ENCODE results near the gene MAN1A1.
"Not testable (repeated sequence)": the region's sequence is repeated elsewhere in the genome, so short reads cannot be mapped to it uniquely, and the experiment has no call there.

The MAN1A1 gene

GRCh38 chr6:119291060-119291459, 58.5 kb downstream of the MAN1A1 start:
- H3K9ac ChIP-seq (ENCODE audit: low read depth, low read length); H3K4me3 ChIP-seq (ENCODE audit: low read depth, low read length); H3K27me3 ChIP-seq (ENCODE audit: control insufficient read depth, insufficient read depth, low read length); H3K4me1 ChIP-seq (ENCODE audit: control insufficient read depth, insufficient read depth, low read length); H3K9me3 ChIP-seq (ENCODE audit: control insufficient read depth, insufficient read depth, low read length); H3K36me3 ChIP-seq (ENCODE audit: control insufficient read depth, insufficient read depth, low read length): not testable (repeated sequence)

- H3K9me3 ChIP-seq (ENCODE audit: control insufficient read depth, insufficient read depth, low read length), result no peaks in the 10 kb centered on the region
- no peak overlapping the region for H3K4me3 ChIP-seq (ENCODE audit: low read depth, low read length)
- no peaks in the 10 kb centered on the region for H3K27me3 ChIP-seq (ENCODE audit: control insufficient read depth, insufficient read depth, low read length)
- H3K36me3 ChIP-seq (ENCODE audit: control insufficient read depth, insufficient read depth, low read length), result no peaks in the 10 kb centered on the region
- no peak overlapping the region for H3K9ac ChIP-seq (ENCODE audit: low read depth, low read length)
- no peaks in the 10 kb centered on the region for H3K4me1 ChIP-seq (ENCODE audit: control insufficient read depth, insufficient read depth, low read length)
Measured at GRCh38 chr6:119290306-119290705, 59.3 kb downstream of the MAN1A1 start.

- Histone ChIP-seq H3K4me1 (ENCODE audit: control insufficient read depth, insufficient read depth, low read length) (no peaks in the 10 kb centered on the region), H3K9me3 (ENCODE audit: control insufficient read depth, insufficient read depth, low read length) (no peaks in the 10 kb centered on the region), H3K9ac (ENCODE audit: low read depth, low read length) (no peak overlapping the region), H3K27me3 (ENCODE audit: control insufficient read depth, insufficient read depth, low read length) (no peaks in the 10 kb centered on the region), H3K36me3 (ENCODE audit: control insufficient read depth, insufficient read depth, low read length) (no peaks in the 10 kb centered on the region), H3K4me3 (ENCODE audit: low read depth, low read length) (no peak overlapping the region)
Measured at GRCh38 chr6:119289651-119290050, 59.9 kb downstream of the MAN1A1 start.

GRCh38 chr6:119285908-119286625, 63.5 kb downstream of the MAN1A1 start:
- Histone ChIP-seq H3K4me1 (ENCODE audit: control insufficient read depth, insufficient read depth, low read length) (no peaks in the 10 kb centered on the region), H3K9me3 (ENCODE audit: control insufficient read depth, insufficient read depth, low read length) (no peaks in the 10 kb centered on the region), H3K27me3 (ENCODE audit: control insufficient read depth, insufficient read depth, low read length) (no peaks in the 10 kb centered on the region), H3K36me3 (ENCODE audit: control insufficient read depth, insufficient read depth, low read length) (peaks cover 2% of the 10 kb centered on the region), H3K4me3 (ENCODE audit: low read depth, low read length) (no peak overlapping the region), H3K9ac (ENCODE audit: low read depth, low read length) (no peak overlapping the region)

GRCh38 chr6:119284861-119285521, 64.6 kb downstream of the MAN1A1 start:
- H3K36me3 ChIP-seq (ENCODE audit: control insufficient read depth, insufficient read depth, low read length), result peaks cover 2% of the 10 kb centered on the region
- H3K4me3 ChIP-seq (ENCODE audit: low read depth, low read length), result no peak overlapping the region
- H3K9me3 ChIP-seq (ENCODE audit: control insufficient read depth, insufficient read depth, low read length), result no peaks in the 10 kb centered on the region
- H3K4me1 ChIP-seq (ENCODE audit: control insufficient read depth, insufficient read depth, low read length), result no peaks in the 10 kb centered on the region
- no peak overlapping the region for H3K9ac ChIP-seq (ENCODE audit: low read depth, low read length)
- H3K27me3 ChIP-seq (ENCODE audit: control insufficient read depth, insufficient read depth, low read length), result no peaks in the 10 kb centered on the region

- no peaks in the 10 kb centered on the region for H3K4me1 ChIP-seq (ENCODE audit: control insufficient read depth, insufficient read depth, low read length)
- no peaks in the 10 kb centered on the region for H3K9me3 ChIP-seq (ENCODE audit: control insufficient read depth, insufficient read depth, low read length)
- no peak overlapping the region for H3K4me3 ChIP-seq (ENCODE audit: low read depth, low read length)
- H3K9ac ChIP-seq (ENCODE audit: low read depth, low read length), result no peak overlapping the region
- no peaks in the 10 kb centered on the region for H3K27me3 ChIP-seq (ENCODE audit: control insufficient read depth, insufficient read depth, low read length)
- H3K36me3 ChIP-seq (ENCODE audit: control insufficient read depth, insufficient read depth, low read length), result peaks cover 2% of the 10 kb centered on the region
Measured at GRCh38 chr6:119283979-119284545, 65.5 kb downstream of the MAN1A1 start.

GRCh38 chr6:119283214-119283613, 66.3 kb downstream of the MAN1A1 start:
- H3K9me3 ChIP-seq (ENCODE audit: control insufficient read depth, insufficient read depth, low read length), result no peaks in the 10 kb centered on the region
- H3K4me3 ChIP-seq (ENCODE audit: low read depth, low read length), result no peak overlapping the region
- no peak overlapping the region for H3K9ac ChIP-seq (ENCODE audit: low read depth, low read length)
- peaks cover 2% of the 10 kb centered on the region for H3K36me3 ChIP-seq (ENCODE audit: control insufficient read depth, insufficient read depth, low read length)
- no peaks in the 10 kb centered on the region for H3K27me3 ChIP-seq (ENCODE audit: control insufficient read depth, insufficient read depth, low read length)
- no peaks in the 10 kb centered on the region for H3K4me1 ChIP-seq (ENCODE audit: control insufficient read depth, insufficient read depth, low read length)

- no peak overlapping the region for H3K4me3 ChIP-seq (ENCODE audit: low read depth, low read length)
- H3K4me1 ChIP-seq (ENCODE audit: control insufficient read depth, insufficient read depth, low read length), result no peaks in the 10 kb centered on the region
- no peaks in the 10 kb centered on the region for H3K9me3 ChIP-seq (ENCODE audit: control insufficient read depth, insufficient read depth, low read length)
- H3K36me3 ChIP-seq (ENCODE audit: control insufficient read depth, insufficient read depth, low read length), result peaks cover 2% of the 10 kb centered on the region
- no peak overlapping the region for H3K9ac ChIP-seq (ENCODE audit: low read depth, low read length)
- H3K27me3 ChIP-seq (ENCODE audit: control insufficient read depth, insufficient read depth, low read length), result no peaks in the 10 kb centered on the region
Measured at GRCh38 chr6:119280668-119281067, 68.9 kb downstream of the MAN1A1 start.

- H3K4me3 ChIP-seq (ENCODE audit: low read depth, low read length), result no peak overlapping the region
- H3K36me3 ChIP-seq (ENCODE audit: control insufficient read depth, insufficient read depth, low read length), result peaks cover 2% of the 10 kb centered on the region
Measured at GRCh38 chr6:119280080-119280479, 69.5 kb downstream of the MAN1A1 start.

GRCh38 chr6:119278625-119279024, 70.9 kb downstream of the MAN1A1 start:
- Histone ChIP-seq H3K4me3 (ENCODE audit: low read depth, low read length) (no peak overlapping the region), H3K4me1 (ENCODE audit: control insufficient read depth, insufficient read depth, low read length) (no peaks in the 10 kb centered on the region), H3K9ac (ENCODE audit: low read depth, low read length) (no peak overlapping the region), H3K36me3 (ENCODE audit: control insufficient read depth, insufficient read depth, low read length) (peaks cover under 1% of the 10 kb centered on the region), H3K27me3 (ENCODE audit: control insufficient read depth, insufficient read depth, low read length) (no peaks in the 10 kb centered on the region), H3K9me3 (ENCODE audit: control insufficient read depth, insufficient read depth, low read length) (no peaks in the 10 kb centered on the region)

More at GRCh38 chr6:119280080-119280479, 69.5 kb downstream of the MAN1A1 start:
- no peak overlapping the region for H3K9ac ChIP-seq (ENCODE audit: low read depth, low read length)
- no peaks in the 10 kb centered on the region for H3K4me1 ChIP-seq (ENCODE audit: control insufficient read depth, insufficient read depth, low read length)
- no peaks in the 10 kb centered on the region for H3K9me3 ChIP-seq (ENCODE audit: control insufficient read depth, insufficient read depth, low read length)
- no peaks in the 10 kb centered on the region for H3K27me3 ChIP-seq (ENCODE audit: control insufficient read depth, insufficient read depth, low read length)

- H3K4me3 ChIP-seq (ENCODE audit: low read depth, low read length), result no peak overlapping the region
- no peaks in the 10 kb centered on the region for H3K36me3 ChIP-seq (ENCODE audit: control insufficient read depth, insufficient read depth, low read length)
- no peaks in the 10 kb centered on the region for H3K27me3 ChIP-seq (ENCODE audit: control insufficient read depth, insufficient read depth, low read length)
- no peaks in the 10 kb centered on the region for H3K9me3 ChIP-seq (ENCODE audit: control insufficient read depth, insufficient read depth, low read length)
- no peak overlapping the region for H3K9ac ChIP-seq (ENCODE audit: low read depth, low read length)
- no peaks in the 10 kb centered on the region for H3K4me1 ChIP-seq (ENCODE audit: control insufficient read depth, insufficient read depth, low read length)
Measured at GRCh38 chr6:119277052-119277451, 72.5 kb downstream of the MAN1A1 start.

- Histone ChIP-seq H3K9me3 (ENCODE audit: control insufficient read depth, insufficient read depth, low read length) (no peaks in the 10 kb centered on the region), H3K9ac (ENCODE audit: low read depth, low read length) (no peak overlapping the region), H3K36me3 (ENCODE audit: control insufficient read depth, insufficient read depth, low read length) (no peaks in the 10 kb centered on the region), H3K4me3 (ENCODE audit: low read depth, low read length) (no peak overlapping the region), H3K4me1 (ENCODE audit: control insufficient read depth, insufficient read depth, low read length) (no peaks in the 10 kb centered on the region), H3K27me3 (ENCODE audit: control insufficient read depth, insufficient read depth, low read length) (no peaks in the 10 kb centered on the region)
Measured at GRCh38 chr6:119276211-119276610, 73.3 kb downstream of the MAN1A1 start.
